Ishikawa (cell line): ENCODE results near the gene IER5L.

Experiments
- CEBPB ChIP-seq: IDR thresholded peaks from 2 replicates; pipeline ENCODE4 v1.6.1; 2012
- CREB1 ChIP-seq: IDR thresholded peaks from 2 replicates; pipeline ENCODE4 v1.6.1; 2012; ENCODE audit warnings: low read depth
- EGR1 ChIP-seq: IDR thresholded peaks from 2 replicates; pipeline ENCODE4 v1.6.1; 2012
- EP300 ChIP-seq: IDR thresholded peaks from 2 replicates; pipeline ENCODE4 v1.6.1; 2012; ENCODE audit warnings: borderline replicate concordance
- FOXM1 ChIP-seq: IDR thresholded peaks from 2 replicates; pipeline ENCODE4 v1.6.1; 2012; ENCODE audit warnings: low read depth, borderline replicate concordance
- NFIC ChIP-seq: IDR thresholded peaks from 2 replicates; pipeline ENCODE4 v1.6.1; 2012
- RAD21 ChIP-seq: IDR thresholded peaks from 2 replicates; pipeline ENCODE4 v1.6.1; 2012; ENCODE audit warnings: low read depth
- TAF1 ChIP-seq: IDR thresholded peaks from 2 replicates; pipeline ENCODE4 v1.6.1; 2012; ENCODE audit warnings: low read depth, mild to moderate bottlenecking
- TCF12 ChIP-seq: IDR thresholded peaks from 2 replicates; pipeline ENCODE4 v1.6.1; 2012; ENCODE audit warnings: low read depth
- TEAD4 ChIP-seq: IDR thresholded peaks from 2 replicates; pipeline ENCODE4 v1.6.1; 2012
- YY1 ChIP-seq: IDR thresholded peaks from 2 replicates; pipeline ENCODE4 v1.6.1; 2012; ENCODE audit warnings: low read depth
- ZBTB7A ChIP-seq: IDR thresholded peaks from 2 replicates; pipeline ENCODE4 v1.6.1; 2012; ENCODE audit warnings: low read depth
- TF ChIP-seq, protein P1 (sequence below): IDR thresholded peaks from 2 replicates; pipeline ENCODE4 v1.6.1; 2012
- TF ChIP-seq, protein P2 (sequence below): IDR thresholded peaks from 2 replicates; pipeline ENCODE4 v1.6.1; 2012
- TF ChIP-seq, protein P3 (sequence below): IDR thresholded peaks from 2 replicates; pipeline ENCODE4 v1.6.1; 2012; ENCODE audit warnings: low read depth, mild to moderate bottlenecking

IER5L gene

DNA sequence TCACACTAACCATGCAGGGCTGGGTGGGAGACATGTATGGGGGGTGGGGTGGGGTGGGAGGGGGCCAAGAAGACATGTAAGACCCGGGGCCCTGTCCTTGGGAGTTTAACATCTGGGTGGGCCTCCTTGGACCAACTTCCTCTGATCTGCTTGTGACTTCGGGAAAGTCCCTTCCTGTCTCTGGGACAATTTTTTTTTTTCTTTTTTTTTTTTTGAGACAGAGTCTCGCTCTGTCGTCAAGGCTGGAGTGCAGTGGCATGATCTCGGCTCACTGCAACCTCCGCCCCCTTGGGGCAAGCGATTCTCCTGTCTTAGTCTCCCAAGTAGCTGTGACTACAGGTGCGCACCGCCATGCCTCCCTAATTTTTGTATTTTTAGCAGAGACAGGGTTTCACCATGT lies 23.8 kb upstream of the IER5L start:
- TF ChIP-seq EP300 (no peak), TCF12 (no peak), ZBTB7A (no peak), RAD21 (no peak), FOXM1 (no peak), CREB1 (no peak), NFIC (no peak), YY1 (no peak), TAF1 (no peak), TEAD4 (no peak), CEBPB (no peak)
- TF ChIP-seq, protein P1, sequence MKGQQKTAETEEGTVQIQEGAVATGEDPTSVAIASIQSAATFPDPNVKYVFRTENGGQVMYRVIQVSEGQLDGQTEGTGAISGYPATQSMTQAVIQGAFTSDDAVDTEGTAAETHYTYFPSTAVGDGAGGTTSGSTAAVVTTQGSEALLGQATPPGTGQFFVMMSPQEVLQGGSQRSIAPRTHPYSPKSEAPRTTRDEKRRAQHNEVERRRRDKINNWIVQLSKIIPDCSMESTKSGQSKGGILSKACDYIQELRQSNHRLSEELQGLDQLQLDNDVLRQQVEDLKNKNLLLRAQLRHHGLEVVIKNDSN: no peak
- TF ChIP-seq, protein P2, sequence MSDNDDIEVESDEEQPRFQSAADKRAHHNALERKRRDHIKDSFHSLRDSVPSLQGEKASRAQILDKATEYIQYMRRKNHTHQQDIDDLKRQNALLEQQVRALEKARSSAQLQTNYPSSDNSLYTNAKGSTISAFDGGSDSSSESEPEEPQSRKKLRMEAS: no peak

DNA sequence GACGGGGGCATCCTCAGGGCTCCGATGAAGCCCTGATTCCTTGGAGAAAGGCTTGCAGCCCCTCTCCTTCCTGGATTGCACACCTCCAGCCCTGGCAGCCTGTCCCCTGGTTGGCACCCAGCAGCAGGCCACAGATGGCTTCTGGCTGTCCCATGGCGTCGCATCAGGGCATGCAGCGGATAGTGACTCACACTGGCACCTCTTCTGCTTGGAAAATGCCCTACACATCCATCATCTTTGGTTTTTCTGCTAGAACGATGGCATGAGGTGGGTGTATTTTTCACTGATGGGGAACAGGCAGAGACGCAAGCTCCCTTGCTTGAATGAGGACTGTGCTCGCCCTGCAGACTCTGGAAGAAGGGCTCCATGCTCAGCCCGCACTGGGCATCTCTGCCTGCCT lies 23.2 kb upstream of the IER5L start:
- TF ChIP-seq EP300: no peak
- no peak for TF ChIP-seq FOXM1
- no peak for TF ChIP-seq TEAD4
- no peak for TF ChIP-seq EGR1
- TF ChIP-seq ZBTB7A: no peak
- no peak for TF ChIP-seq YY1
- TF ChIP-seq, protein P2: no peak
- no peak for TF ChIP-seq RAD21
- TF ChIP-seq, protein P1: no peak
- no peak for TF ChIP-seq TAF1
- no peak for TF ChIP-seq CREB1
- TF ChIP-seq TCF12: no peak
- no peak for TF ChIP-seq CEBPB
- TF ChIP-seq, protein P3, sequence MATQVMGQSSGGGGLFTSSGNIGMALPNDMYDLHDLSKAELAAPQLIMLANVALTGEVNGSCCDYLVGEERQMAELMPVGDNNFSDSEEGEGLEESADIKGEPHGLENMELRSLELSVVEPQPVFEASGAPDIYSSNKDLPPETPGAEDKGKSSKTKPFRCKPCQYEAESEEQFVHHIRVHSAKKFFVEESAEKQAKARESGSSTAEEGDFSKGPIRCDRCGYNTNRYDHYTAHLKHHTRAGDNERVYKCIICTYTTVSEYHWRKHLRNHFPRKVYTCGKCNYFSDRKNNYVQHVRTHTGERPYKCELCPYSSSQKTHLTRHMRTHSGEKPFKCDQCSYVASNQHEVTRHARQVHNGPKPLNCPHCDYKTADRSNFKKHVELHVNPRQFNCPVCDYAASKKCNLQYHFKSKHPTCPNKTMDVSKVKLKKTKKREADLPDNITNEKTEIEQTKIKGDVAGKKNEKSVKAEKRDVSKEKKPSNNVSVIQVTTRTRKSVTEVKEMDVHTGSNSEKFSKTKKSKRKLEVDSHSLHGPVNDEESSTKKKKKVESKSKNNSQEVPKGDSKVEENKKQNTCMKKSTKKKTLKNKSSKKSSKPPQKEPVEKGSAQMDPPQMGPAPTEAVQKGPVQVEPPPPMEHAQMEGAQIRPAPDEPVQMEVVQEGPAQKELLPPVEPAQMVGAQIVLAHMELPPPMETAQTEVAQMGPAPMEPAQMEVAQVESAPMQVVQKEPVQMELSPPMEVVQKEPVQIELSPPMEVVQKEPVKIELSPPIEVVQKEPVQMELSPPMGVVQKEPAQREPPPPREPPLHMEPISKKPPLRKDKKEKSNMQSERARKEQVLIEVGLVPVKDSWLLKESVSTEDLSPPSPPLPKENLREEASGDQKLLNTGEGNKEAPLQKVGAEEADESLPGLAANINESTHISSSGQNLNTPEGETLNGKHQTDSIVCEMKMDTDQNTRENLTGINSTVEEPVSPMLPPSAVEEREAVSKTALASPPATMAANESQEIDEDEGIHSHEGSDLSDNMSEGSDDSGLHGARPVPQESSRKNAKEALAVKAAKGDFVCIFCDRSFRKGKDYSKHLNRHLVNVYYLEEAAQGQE: no peak
- no peak for TF ChIP-seq NFIC

DNA sequence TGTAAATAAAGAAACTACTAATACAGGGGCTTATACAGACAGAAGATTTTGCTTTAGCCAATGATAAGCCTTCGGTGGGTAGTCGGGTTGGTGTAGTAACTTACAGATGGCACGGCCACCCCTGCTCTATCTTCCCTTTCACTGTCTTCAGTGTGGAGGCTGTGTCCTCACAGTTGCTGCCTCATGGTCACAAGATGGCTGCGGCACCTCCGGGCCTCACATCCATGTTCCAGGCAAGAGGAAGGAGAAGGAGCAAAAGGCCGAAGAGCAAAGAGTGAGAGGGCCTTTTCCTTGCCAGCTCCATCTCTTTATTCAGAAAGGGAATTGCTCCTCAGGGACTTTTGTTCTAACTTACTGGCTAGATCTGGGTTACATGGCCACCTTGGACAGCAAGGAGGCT lies 22.2 kb upstream of the IER5L start:
- TF ChIP-seq CEBPB (no peak), EGR1 (no peak), ZBTB7A (no peak), RAD21 (no peak), EP300 (no peak), NFIC (no peak), TAF1 (no peak), YY1 (no peak), FOXM1 (no peak), CREB1 (no peak)
- TF ChIP-seq, protein P2: no peak
- TF ChIP-seq, protein P1: no peak
- TF ChIP-seq, protein P3: no peak

DNA sequence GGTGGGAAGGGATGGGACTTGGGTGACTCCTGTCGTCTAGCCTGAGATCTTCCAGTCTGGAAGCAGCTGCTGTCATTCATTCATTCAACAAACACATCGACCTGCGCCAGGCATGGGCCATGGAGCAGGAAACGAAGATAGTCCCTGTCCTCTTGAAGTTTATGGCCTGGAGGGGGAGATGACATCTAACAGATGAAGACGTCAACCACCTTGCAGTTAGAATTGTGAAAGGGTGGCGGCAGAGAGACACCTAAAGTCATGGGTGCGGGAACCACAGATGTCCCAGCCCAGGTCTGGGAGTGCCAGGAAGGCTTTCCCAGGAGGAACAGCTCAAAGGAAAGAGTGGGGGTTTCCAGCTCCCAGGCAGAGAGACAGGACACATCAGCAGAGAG lies 21.0 kb upstream of the IER5L start:
- TF ChIP-seq RAD21 (no peak), FOXM1 (no peak), NFIC (no peak), CEBPB (no peak), ZBTB7A (no peak), TCF12 (no peak), CREB1 (no peak), YY1 (no peak), EGR1 (no peak), TAF1 (no peak), TEAD4 (no peak), EP300 (no peak)
- TF ChIP-seq, protein P2: no peak
- TF ChIP-seq, protein P1: no peak
- TF ChIP-seq, protein P3: no peak
